Mammary epithelial cell (primary cell): ENCODE results near the gene OTUB2.

ENCODE experiments used
- EZH2 ChIP-seq: IDR thresholded peaks from 2 replicates; pipeline ENCODE4 v1.6.1; 2012; ENCODE audit warnings: low read length, inconsistent platforms, borderline replicate concordance
- TF ChIP-seq, protein P1 (sequence below), 2 donors: IDR thresholded peaks in 1 of 2; conservative IDR thresholded peaks in 1 of 2; 2 replicates each; pipeline ENCODE4 v1.5.1; 2011 to 2012; ENCODE audit warnings: inconsistent platforms in 2 of 2, low read length in 2 of 2, mild to moderate bottlenecking in 2 of 2, control low read depth in 1 of 2, low read depth in 1 of 2; ENCODE audit not compliant: insufficient read depth in 1 of 2; ENCODE audit errors: extremely low read depth in 1 of 2

GRCh38 chr14:94059998-94060397 lies 33.9 kb downstream of the OTUB2 start:
- TF ChIP-seq, protein P1, sequence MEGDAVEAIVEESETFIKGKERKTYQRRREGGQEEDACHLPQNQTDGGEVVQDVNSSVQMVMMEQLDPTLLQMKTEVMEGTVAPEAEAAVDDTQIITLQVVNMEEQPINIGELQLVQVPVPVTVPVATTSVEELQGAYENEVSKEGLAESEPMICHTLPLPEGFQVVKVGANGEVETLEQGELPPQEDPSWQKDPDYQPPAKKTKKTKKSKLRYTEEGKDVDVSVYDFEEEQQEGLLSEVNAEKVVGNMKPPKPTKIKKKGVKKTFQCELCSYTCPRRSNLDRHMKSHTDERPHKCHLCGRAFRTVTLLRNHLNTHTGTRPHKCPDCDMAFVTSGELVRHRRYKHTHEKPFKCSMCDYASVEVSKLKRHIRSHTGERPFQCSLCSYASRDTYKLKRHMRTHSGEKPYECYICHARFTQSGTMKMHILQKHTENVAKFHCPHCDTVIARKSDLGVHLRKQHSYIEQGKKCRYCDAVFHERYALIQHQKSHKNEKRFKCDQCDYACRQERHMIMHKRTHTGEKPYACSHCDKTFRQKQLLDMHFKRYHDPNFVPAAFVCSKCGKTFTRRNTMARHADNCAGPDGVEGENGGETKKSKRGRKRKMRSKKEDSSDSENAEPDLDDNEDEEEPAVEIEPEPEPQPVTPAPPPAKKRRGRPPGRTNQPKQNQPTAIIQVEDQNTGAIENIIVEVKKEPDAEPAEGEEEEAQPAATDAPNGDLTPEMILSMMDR (conservative IDR thresholded peaks at IDR 0.05 in 1 of 2, IDR thresholded peaks at IDR 0.05 in 1 of 2; ENCODE audit: extremely low read depth in 1 of 2, insufficient read depth in 1 of 2, low read depth in 1 of 2, low read length in 2 of 2), result no peak
- no peak for TF ChIP-seq EZH2
